Mesodermal cell (in vitro differentiated cells): ENCODE measurements around the gene RAP1GAP.
"Not testable (repeated sequence)": the region's sequence is repeated elsewhere in the genome, so short reads cannot be mapped to it uniquely, and the experiment has no call there.

Experiments used
- H3K27ac ChIP-seq: 2 replicates; pipeline ENCODE4 v1.7.0; 2013; ENCODE audit warnings: mild to moderate bottlenecking, low read depth, low read length, moderate library complexity; ENCODE audit not compliant: severe bottlenecking
- H3K36me3 ChIP-seq: 2 replicates; pipeline ENCODE4 v1.7.1; 2013; ENCODE audit warnings: mild to moderate bottlenecking, low read length, moderate library complexity; ENCODE audit not compliant: control insufficient read depth, insufficient read depth
- H3K4me1 ChIP-seq: one replicate; pipeline ENCODE4 v1.7.1; 2013; ENCODE audit warnings: mild to moderate bottlenecking, low read length; ENCODE audit not compliant: insufficient read depth, control insufficient read depth, poor library complexity, severe bottlenecking
- H3K4me3 ChIP-seq: 2 replicates; pipeline ENCODE4 v1.7.0; 2013; ENCODE audit warnings: low read length, control low read depth, mild to moderate bottlenecking; ENCODE audit not compliant: insufficient read depth, poor library complexity, severe bottlenecking; ENCODE audit errors: extremely low read depth
- H3K9me3 ChIP-seq: 2 replicates; pipeline ENCODE4 v1.7.1; 2013; ENCODE audit warnings: mild to moderate bottlenecking, low read length, moderate library complexity; ENCODE audit not compliant: control insufficient read depth
- WGBS, 2 experiments: methylation state at CpG; one replicate each; pipeline ENCODE4 v1.1.5; 2013; ENCODE audit warnings: missing lambda C conversion rate in 2 of 2; ENCODE audit not compliant: insufficient coverage in 2 of 2; 5-methylcytosine and 5-hydroxymethylcytosine counted together

Gene RAP1GAP

DNA sequence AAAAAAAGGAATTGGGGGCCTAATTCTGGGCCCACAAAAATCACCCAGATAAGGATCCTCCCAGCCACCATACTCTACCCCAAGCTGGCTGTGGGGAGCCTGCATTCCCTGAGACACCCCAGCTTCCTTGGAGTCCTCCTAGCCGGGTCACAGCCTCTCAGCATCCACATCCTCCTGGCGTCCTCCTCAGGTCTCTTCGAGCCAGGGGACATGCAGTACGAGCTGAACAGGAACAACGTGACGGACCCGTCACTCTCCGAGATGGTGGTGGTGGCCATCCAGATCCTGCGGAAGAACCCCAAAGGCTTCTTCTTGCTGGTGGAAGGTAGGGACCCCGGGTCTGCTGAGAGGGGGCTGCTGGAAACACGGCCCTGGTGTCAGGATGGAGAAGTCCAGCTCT is 95.7 kb downstream of the RAP1GAP start:
- Histone ChIP-seq H3K9me3 (no peaks in the 10 kb centered on the region), H3K4me3 (no peak overlapping the region), H3K4me1 (peaks cover 10% of the 10 kb centered on the region), H3K27ac (no peak overlapping the region), H3K36me3 (no peaks in the 10 kb centered on the region)
- WGBS, 2 experiments = 94% methylated on average over 11 of the region's 11 CpGs

- H3K9me3 ChIP-seq = no peaks in the 10 kb centered on the region
- 93% methylated on average over 7 to 12 of the region's 13 CpGs for WGBS, 2 experiments
- no peak overlapping the region for H3K27ac ChIP-seq
Observed at GRCh38 chr1:21572735-21573277, 96.4 kb downstream of the RAP1GAP start.

GRCh38 chr1:21572221-21572620 is 96.9 kb downstream of the RAP1GAP start:
- 94 to 98% methylated on average over 5 of the region's 6 CpGs for WGBS, 2 experiments
- H3K4me3 ChIP-seq = no peak overlapping the region
- H3K4me1 ChIP-seq = peaks cover 22% of the 10 kb centered on the region
- H3K27ac ChIP-seq = no peak overlapping the region
- H3K36me3 ChIP-seq = no peaks in the 10 kb centered on the region
- no peaks in the 10 kb centered on the region for H3K9me3 ChIP-seq

More at GRCh38 chr1:21572735-21573277, 96.4 kb downstream of the RAP1GAP start:
- no peaks in the 10 kb centered on the region for H3K36me3 ChIP-seq
- H3K4me1 ChIP-seq = peaks cover 17% of the 10 kb centered on the region
- no peak overlapping the region for H3K4me3 ChIP-seq

DNA sequence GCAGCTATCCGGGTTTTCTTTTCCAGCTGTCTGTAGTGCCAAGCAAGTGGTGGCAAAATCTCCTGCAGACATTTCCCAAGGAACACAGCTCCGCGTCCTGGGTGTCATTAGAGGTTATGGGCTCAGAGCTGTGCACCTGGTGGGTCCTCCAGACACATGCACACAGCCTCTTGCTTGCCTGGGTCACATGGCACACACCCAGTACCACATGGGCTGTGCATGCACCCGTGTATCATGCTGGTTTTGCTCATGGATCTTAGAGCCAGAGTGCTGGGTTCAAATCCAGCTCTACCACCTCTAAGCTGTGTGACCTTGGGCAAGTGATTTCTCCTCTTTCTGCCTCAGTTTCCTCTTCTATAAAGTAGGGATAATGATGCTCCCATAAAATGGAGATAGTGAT is 98.3 kb downstream of the RAP1GAP start:
- no peaks in the 10 kb centered on the region for H3K9me3 ChIP-seq
- 85 to 89% methylated on average over 3 to 4 of the region's 4 CpGs for WGBS, 2 experiments
- H3K27ac ChIP-seq = no peak overlapping the region

DNA sequence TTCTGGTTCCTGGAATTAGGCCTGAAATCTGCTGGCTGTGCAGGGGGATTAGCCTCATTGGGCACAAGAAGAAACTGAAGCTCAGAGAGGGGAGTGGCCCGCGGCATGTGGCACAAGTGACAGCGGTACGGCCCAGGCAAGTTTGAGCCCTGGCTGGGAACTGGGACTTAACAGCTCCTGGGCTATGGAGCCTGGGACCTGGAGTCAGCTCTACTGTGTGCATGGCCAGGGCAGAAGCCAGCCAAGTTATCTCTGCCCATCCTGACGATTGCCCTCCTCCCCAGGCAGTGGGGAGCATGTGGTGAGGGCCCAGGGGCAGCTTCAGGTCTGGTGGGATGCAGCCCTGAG is 98.7 kb downstream of the RAP1GAP start:
- Histone ChIP-seq H3K36me3 (no peaks in the 10 kb centered on the region), H3K9me3 (no peaks in the 10 kb centered on the region), H3K27ac (no peak overlapping the region), H3K4me1 (peaks cover 24% of the 10 kb centered on the region), H3K4me3 (no peak overlapping the region)
- 91 to 96% methylated on average over 4 to 5 of the region's 5 CpGs for WGBS, 2 experiments

More for the DNA sequence above, 98.3 kb downstream of the RAP1GAP start:
- H3K4me1 ChIP-seq = peaks cover 24% of the 10 kb centered on the region
- H3K4me3 ChIP-seq = no peak overlapping the region
- no peaks in the 10 kb centered on the region for H3K36me3 ChIP-seq

DNA sequence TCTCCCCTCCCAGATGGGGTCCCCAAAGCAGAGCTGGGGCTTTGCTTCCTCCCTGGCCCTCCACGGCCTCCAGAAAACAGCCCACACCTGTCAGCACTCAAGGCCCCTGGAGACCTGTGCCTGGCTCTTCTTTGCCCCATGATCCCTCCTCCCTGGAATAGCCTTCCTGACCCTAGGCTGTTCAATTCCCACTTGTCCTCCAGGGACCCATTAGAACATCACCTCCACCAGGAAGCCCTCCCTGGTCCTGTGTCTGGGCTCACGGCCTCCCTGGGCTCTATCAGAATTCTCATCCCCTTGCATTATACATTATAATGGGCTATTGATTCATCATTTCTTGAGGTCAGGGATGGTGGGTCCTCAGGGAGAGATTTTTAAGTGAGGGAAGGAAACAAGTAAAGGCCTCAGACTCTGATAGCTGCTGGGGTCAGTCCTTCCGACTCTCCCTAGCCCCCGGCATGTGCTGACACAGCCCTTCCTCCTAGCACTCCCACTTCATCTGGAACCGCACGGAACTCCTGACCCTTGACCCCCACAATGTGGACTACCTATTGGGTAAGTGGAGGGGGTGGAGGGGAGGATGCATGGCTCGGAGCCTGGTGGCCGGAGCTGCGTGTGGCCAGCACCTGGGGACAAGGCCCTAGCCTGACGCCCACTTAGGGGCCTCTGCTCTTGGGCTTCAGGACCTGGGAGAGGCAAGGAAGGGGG is 99.2 kb downstream of the RAP1GAP start:
- Histone ChIP-seq H3K4me1 (peaks cover 26% of the 10 kb centered on the region), H3K36me3 (no peaks in the 10 kb centered on the region), H3K27ac (no peak overlapping the region), H3K4me3 (no peak overlapping the region), H3K9me3 (no peaks in the 10 kb centered on the region)
- WGBS, 2 experiments = 94% methylated on average over 9 of the region's 10 CpGs; no CpG with 5 or more reads in 1 of the 2 experiments

DNA sequence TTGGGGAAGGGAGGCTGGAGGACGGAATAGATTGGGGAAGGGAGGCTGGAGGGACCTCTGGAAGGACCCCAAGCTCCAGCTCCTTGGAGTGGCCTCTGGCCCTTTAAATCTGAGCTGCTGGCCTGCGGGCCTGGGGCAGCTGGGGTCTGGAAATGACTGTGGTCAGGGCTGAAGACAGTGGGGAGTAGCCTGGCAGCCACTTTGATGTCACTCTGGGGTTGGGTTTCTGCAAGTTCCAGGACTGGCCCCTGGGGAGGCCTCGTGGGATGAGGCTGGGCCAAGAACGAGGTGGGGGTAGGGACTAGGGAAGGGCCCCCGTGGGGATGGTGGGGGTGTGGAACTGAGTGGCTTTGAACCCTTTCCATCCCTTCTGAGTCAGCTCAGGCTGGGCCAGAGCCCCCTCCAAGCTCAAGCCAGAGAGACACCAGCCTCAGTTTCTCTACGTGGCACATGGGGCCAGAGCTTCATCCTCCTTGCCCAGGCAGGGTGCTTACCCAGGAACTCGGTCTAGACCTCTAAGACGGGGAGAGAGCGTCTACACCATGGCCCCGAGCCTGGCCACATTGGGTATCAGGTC is 100.3 kb downstream of the RAP1GAP start:
- Histone ChIP-seq H3K27ac (no peak overlapping the region), H3K9me3 (no peaks in the 10 kb centered on the region), H3K36me3 (no peaks in the 10 kb centered on the region), H3K4me1 (peaks cover 18% of the 10 kb centered on the region), H3K4me3 (no peak overlapping the region)
- 85 to 90% methylated on average over 8 to 9 of the region's 10 CpGs for WGBS, 2 experiments

DNA sequence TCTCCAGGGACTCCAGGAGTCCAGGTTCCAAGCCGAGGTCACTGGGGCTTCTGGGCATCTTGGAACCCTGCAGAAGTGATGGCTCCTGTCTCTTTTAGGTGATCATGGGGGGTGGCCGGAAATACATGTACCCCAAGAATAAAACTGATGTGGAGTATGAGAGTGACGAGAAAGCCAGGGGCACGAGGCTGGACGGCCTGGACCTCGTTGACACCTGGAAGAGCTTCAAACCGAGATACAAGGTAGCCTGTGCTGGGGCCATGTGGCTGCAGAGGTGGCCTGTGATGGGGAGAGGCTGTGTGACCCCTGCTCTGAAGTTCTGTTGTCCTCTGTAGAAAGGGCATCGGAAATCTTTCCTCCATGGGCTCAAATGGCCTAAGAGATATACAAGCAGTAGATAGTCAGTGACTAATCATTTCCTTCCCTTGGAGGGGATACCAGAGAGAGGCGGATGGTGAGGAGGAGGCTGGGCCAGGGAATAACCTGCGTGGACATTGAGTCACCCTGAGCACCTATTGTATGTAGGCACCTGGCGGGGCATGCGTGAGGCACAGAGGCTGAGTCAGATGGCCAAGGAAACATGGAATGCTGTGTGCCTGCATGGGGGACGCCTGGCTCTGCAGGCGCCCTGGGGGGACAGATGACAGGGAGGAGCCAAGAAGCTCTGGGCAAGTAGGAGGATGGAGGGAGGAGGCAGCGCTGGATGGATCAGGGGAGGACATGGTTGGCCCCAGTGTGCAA is 101.0 kb downstream of the RAP1GAP start:
- 82 to 92% methylated on average over 13 to 14 of the region's 15 CpGs for WGBS, 2 experiments

DNA sequence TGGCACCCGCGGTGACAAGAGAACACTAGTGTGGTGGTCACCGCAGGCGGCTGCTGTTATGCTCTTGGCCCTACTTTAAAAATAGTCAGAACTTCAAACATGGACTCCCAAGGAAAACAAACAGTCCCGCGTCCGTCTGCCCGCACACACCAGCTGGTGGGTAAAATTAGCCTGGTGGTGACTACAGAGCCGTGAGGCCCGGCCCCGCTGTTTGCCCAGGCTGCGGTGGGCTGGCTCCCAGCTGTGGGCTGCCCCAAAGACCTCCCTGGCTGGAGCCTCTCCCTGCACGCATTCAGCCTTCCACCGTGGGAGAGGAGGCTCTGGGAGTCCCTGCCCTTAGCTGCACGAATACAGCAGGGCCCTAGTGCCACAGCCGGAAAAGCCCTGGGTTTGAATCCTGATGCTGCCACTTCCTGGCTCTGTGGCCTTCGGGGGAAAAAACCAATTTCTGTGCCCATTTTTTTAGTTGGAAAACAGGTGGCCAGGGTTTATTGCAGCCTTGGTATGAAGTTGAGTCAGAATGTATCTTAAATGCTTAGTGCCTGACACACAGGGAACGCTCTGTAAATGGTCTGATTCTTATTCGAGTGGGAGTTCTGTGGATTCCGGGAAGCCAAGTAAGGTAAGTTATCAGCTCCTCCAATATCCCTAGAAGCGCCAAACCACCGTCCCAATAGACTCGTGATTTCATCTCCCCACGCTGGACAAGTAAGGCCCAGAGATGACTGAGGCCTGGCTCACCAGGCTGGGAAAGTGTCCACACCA is 101.7 kb downstream of the RAP1GAP start:
- 92 to 94% methylated on average over 21 to 24 of the region's 24 CpGs for WGBS, 2 experiments
- H3K36me3 ChIP-seq = no peaks in the 10 kb centered on the region
- peak overlapping the region; percentile 29 for H3K27ac ChIP-seq
- H3K4me3 ChIP-seq = no peak overlapping the region
- H3K4me1 ChIP-seq = peaks cover 18% of the 10 kb centered on the region
- no peaks in the 10 kb centered on the region for H3K9me3 ChIP-seq

More for the DNA sequence above, 101.0 kb downstream of the RAP1GAP start:
- peak overlapping the region; percentile 29 for H3K27ac ChIP-seq
- H3K9me3 ChIP-seq = no peaks in the 10 kb centered on the region
- H3K36me3 ChIP-seq = no peaks in the 10 kb centered on the region
- no peak overlapping the region for H3K4me3 ChIP-seq
- H3K4me1 ChIP-seq = peaks cover 18% of the 10 kb centered on the region

GRCh38 chr1:21566361-21566760 is 102.8 kb downstream of the RAP1GAP start:
- H3K9me3 ChIP-seq, H3K4me3 ChIP-seq, H3K27ac ChIP-seq, H3K36me3 ChIP-seq: not testable (repeated sequence)
- peaks cover 18% of the 10 kb centered on the region for H3K4me1 ChIP-seq
- WGBS, 2 experiments = 90 to 94% methylated on average over 14 to 15 of the region's 15 CpGs
